ENCODE results near the gene CNP. TPM values are rescaled to one million over a fixed set of nuclear protein-coding genes. Genes with fewer than 3 reads are reported as not detected.
A peak's percentile ranks its signal among the peaks of the same experiment; 100 is the strongest.
"Not testable (repeated sequence)": the region's sequence is repeated elsewhere in the genome, so short reads cannot be mapped to it uniquely, and the experiment has no call there.

Gene CNP
- total RNA-seq, 1 donor: 64.3 TPM

DNA sequence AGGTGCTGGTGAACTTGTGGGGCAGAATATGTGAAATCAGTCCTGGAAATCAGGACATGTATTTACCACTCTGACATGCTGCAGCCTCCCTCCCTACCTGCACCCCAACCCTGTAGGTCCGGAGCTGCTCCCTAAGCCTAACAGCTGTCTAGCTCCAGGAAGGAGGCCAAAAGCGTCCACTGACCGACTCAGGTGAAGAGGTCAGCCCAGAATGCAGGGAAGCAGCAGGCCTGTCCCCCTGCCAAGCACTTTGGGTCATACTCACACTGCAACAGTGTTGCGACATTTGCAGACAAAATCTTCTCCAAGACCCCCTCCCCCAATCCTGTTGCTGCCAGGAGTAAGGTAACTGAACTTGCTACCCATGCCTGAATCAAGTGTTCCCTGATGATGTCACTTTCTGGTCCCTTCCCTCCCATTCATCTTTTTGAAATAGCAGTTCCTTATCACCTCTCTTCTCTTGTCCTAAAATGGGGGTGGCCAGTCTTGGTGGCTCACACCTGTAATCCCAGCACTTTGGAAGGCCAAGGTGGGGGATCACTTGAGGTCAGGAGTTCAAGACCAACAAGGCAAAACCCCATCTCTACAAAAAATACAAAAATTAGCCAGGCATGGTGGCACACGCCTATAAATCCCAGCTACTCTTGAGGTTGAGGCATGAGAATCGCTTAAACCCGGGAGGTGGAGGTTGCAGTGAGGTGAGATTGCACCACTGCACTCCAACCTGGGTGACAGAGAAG, 46.6 kb upstream of the CNP start:
- no peak overlapping the region for H3K4me3 ChIP-seq (ENCODE audit: low read depth, low read length)

DNA sequence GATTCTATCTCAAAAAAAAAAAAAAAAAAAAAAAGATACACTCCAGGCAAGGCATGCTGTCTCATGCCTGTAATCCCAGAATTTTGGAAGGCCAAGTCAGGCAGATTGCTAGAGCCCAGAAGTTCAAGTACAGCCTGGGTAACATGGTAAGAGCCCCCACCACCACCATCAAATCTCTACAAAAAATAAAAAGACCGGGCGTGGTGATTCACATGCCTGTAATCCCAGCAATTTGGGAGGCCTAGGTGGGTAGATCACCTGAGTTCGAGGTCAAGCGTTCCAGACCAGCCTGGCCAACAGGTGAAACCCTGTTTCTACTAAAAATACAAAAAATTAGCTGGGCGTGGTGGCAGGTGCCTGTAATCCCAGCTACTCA, 46.0 kb upstream of the CNP start:
- TF ChIP-seq, protein P1, sequence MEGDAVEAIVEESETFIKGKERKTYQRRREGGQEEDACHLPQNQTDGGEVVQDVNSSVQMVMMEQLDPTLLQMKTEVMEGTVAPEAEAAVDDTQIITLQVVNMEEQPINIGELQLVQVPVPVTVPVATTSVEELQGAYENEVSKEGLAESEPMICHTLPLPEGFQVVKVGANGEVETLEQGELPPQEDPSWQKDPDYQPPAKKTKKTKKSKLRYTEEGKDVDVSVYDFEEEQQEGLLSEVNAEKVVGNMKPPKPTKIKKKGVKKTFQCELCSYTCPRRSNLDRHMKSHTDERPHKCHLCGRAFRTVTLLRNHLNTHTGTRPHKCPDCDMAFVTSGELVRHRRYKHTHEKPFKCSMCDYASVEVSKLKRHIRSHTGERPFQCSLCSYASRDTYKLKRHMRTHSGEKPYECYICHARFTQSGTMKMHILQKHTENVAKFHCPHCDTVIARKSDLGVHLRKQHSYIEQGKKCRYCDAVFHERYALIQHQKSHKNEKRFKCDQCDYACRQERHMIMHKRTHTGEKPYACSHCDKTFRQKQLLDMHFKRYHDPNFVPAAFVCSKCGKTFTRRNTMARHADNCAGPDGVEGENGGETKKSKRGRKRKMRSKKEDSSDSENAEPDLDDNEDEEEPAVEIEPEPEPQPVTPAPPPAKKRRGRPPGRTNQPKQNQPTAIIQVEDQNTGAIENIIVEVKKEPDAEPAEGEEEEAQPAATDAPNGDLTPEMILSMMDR (IDR thresholded peaks at IDR 0.05; ENCODE audit: insufficient read depth, low read length): no peak
- DNase-seq (ENCODE audit: low read depth): no peak
- no peak overlapping the region for H3K4me3 ChIP-seq (ENCODE audit: low read depth, low read length)

More for the DNA sequence above, 46.6 kb upstream of the CNP start:
- TF ChIP-seq, protein P1 (IDR thresholded peaks at IDR 0.05; ENCODE audit: insufficient read depth, low read length): no peak
- peak; percentile 53 for DNase-seq (ENCODE audit: low read depth)

DNA sequence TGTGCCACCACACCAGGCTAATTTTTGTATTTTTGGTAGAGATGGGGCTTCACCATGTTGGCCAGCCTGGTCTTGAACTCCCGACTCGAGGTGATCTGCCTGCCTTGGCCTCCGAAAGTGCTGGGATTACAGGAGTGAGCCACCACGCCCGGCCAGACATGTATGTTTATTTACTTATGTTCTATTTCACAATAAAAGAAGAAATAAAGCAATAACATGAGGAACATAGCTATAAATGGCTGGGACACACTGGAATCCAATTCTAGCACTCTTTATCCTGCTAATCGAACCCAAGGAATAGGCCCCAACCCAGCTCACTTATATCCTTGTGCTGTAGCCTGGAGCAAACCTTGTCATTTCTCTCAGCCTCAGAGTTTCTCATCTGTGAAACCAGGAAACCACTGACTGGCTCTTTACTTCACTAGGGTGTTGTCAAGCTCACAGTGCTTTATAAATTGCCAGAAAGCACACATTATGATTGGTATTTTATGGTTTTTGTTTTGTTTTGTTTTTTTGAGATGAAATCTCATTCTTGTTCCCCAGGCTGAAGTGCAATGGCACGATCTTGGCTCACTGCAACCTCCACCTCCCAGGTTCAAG, 40.5 kb upstream of the CNP start:
- DNase-seq (ENCODE audit: low read depth): no peak
- TF ChIP-seq, protein P1 (IDR thresholded peaks at IDR 0.05; ENCODE audit: insufficient read depth, low read length): no peak

DNA sequence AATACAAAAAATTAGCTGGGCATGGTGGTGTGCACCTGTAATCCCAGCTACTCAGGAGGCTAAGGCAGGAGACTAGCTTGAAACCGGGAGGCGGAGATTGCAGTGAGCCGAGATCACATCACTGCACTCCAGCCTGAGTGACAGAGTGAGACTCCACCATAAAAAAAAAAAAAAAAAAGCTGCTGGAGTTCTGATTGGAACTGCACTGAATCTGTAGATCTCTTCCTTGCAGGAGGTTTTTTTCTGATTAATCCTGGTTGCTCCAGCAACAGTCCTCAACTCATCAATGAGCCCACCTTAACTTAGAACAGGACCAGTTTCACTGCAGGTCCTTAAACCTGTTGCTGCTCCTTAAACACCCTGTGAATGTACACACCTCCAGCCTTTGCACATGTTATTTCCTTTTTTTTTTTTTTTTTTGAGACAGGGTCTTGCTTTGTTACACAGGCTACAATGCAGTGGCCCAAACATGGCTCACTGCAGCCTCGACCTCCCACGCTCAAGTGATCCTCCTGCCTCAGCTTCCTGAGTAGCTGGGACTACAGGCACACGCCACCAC, 37.8 kb upstream of the CNP start:
- no peak for DNase-seq (ENCODE audit: low read depth)
- TF ChIP-seq, protein P1 (IDR thresholded peaks at IDR 0.05; ENCODE audit: insufficient read depth, low read length): no peak
- H3K4me3 ChIP-seq (ENCODE audit: low read depth, low read length): no peak overlapping the region

More for the DNA sequence above, 40.5 kb upstream of the CNP start:
- H3K4me3 ChIP-seq (ENCODE audit: low read depth, low read length): no peak overlapping the region

DNA sequence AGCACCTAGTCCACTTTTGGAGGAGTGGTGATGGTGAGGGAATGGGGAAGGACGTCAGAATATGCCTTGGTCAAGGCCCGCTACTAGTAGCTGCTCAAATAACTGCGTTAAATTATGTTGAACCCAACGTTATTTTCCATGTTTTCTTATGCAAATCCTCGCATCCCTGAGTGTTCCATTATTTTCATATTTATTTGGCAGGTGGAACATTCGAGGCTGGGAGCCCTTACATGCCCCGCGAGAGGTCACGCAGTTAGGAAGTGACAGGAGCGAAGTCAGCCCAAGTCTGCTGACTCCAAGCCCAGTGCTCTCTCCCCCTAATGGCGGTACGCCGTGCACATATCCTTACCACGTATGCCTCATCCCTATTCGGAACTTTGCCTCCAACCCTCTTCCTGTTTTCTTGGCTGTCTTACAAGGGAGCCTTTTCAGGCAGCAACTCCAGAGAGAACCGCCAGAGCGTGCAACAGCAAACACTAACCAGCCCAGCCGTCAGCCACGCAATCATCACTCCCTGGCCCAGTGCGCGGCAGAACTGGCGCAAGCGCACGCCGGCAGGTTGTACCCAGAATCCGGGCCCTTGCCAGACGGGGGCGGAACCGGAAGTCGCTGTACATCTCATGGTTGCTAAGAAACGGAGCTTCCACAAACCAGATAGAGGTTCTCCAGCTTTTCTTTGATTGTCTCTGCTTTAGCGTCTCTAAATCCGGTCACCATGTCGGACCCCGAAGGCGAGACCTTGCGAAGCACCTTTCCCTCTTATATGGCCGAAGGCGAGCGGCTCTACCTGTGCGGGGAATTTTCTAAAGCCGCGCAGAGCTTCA, 36.4 kb upstream of the CNP start, which contains the start of gene ODAD4:
TSS of gene ODAD4 (plus strand) at position 609 of the 824 bp plus-strand sequence. CDS start at position 716, 107 bp downstream.
- peak within 1 kb of the TSS; percentile 74 for H3K4me3 ChIP-seq (ENCODE audit: low read depth, low read length)
- TF ChIP-seq, protein P1 (IDR thresholded peaks at IDR 0.05; ENCODE audit: insufficient read depth, low read length): peak; percentile 63
- DNase-seq (ENCODE audit: low read depth): peak; percentile 98

DNA sequence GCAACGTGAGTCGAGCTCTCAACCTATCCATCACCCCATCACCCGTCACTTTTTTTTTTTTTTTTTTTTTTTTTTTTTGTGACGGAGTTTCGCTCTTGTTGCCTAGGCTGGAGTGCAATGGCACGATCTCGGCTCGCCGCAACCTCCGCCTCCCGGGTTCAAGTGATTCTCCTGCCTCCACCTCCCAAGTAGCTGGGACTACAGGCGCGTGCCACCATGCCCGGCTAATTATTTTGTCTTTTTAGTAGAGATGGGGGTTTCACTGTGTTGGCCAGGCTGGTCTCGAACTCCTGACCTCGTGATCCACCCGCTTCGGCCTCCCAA, 35.8 kb upstream of the CNP start:
- DNase-seq (ENCODE audit: low read depth): not testable (repeated sequence)
- peak overlapping the region; percentile 74 for H3K4me3 ChIP-seq (ENCODE audit: low read depth, low read length)

DNA sequence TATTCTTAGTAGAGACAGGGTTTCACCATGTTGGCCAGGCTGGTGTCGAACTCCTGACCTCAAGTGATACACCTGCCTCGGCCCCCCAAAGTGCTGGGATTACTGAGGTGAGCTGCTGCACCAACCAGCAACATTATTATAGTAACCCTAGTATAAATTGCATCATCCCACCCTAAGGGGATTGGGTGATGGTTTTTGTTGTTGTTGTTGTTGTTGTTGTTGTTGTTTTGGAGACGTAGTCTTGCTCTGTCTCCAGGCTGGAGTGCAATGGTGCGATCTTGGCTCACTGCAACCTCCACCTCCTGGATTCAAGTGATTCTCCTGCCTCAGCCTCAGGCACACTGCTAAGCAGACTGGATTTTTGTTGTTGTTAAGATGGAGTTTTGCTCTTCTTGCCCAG, 34.9 kb upstream of the CNP start:
- DNase-seq (ENCODE audit: low read depth); H3K4me3 ChIP-seq (ENCODE audit: low read depth, low read length): not testable (repeated sequence)
